ENCODE measurements around the gene MYRF.

MYRF gene

GRCh38 chr11:61800331-61801281, 48.2 kb downstream of the MYRF start:
- H3K4me3 Mint-ChIP-seq, result no peak overlapping the region
- no peak overlapping the region for H3K27ac Mint-ChIP-seq
- ATAC-seq (no peak), DNase-seq (no peak)
- no peaks in the 10 kb centered on the region for H3K9me3 Mint-ChIP-seq
- H3K27me3 Mint-ChIP-seq, result no peaks in the 10 kb centered on the region
- H3K4me1 Mint-ChIP-seq, result peaks cover 37% of the 10 kb centered on the region

GRCh38 chr11:61802605-61803004, 50.2 kb downstream of the MYRF start:
- Mint-ChIP-seq H3K27ac (peak overlapping the region in 1 of 2 donors; percentile 35), H3K4me1 (peaks cover 18% of the 10 kb centered on the region), H3K9me3 (no peaks in the 10 kb centered on the region), H3K27me3 (no peaks in the 10 kb centered on the region), H3K4me3 (no peak overlapping the region)
- ATAC-seq (no peak), DNase-seq (no peak)

- ATAC-seq (no peak), DNase-seq (no peak)
- Mint-ChIP-seq H3K9me3 (no peaks in the 10 kb centered on the region), H3K4me1 (peaks cover 10% of the 10 kb centered on the region), H3K27ac (peak overlapping the region in 1 of 2 donors; percentile 7), H3K4me3 (no peak overlapping the region), H3K27me3 (no peaks in the 10 kb centered on the region)
These were observed 51.6 kb downstream of the MYRF start for GRCh38 chr11:61803889-61804647.

GRCh38 chr11:61805146-61805545, 52.7 kb downstream of the MYRF start:
- no peaks in the 10 kb centered on the region for H3K9me3 Mint-ChIP-seq
- DNase-seq (no peak), ATAC-seq (no peak)
- H3K4me3 Mint-ChIP-seq, result no peak overlapping the region
- peaks cover 5% of the 10 kb centered on the region for H3K4me1 Mint-ChIP-seq
- no peaks in the 10 kb centered on the region for H3K27me3 Mint-ChIP-seq
- H3K27ac Mint-ChIP-seq, result peak overlapping the region in 1 of 2 donors; percentile 30

DNA sequence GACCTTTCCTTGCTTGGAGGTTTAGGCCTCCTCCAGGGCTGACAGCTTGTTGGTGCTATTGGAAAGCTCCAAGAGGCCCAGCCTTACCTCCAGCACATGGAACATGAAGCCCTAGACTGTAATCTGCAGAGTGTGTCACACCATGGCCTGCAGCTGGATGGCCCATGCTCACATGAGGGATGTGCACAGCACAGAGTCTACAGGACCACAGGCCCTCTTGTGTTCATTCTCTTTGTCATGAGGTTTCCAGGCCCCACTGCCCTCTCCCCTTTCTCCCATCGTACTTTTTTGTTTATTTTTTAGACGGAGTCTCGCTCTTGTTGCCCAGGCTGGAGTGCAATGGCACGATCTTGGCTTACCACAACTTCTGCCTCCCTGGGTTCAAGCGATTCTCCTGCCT, 54.3 kb downstream of the MYRF start:
- H3K4me3 Mint-ChIP-seq, result no peak overlapping the region
- no peak overlapping the region for H3K27ac Mint-ChIP-seq
- H3K27me3 Mint-ChIP-seq, result no peaks in the 10 kb centered on the region
- peaks cover 5% of the 10 kb centered on the region for H3K4me1 Mint-ChIP-seq
- ATAC-seq, result no peak
- DNase-seq, result no peak
- no peaks in the 10 kb centered on the region for H3K9me3 Mint-ChIP-seq

GRCh38 chr11:61810671-61811175, 58.3 kb downstream of the MYRF start:
- ATAC-seq (no peak), DNase-seq (no peak)
- H3K27ac Mint-ChIP-seq, result no peak overlapping the region
- peaks cover 11% of the 10 kb centered on the region for H3K27me3 Mint-ChIP-seq
- no peaks in the 10 kb centered on the region for H3K9me3 Mint-ChIP-seq
- no peak overlapping the region for H3K4me3 Mint-ChIP-seq
- peaks cover 19% of the 10 kb centered on the region for H3K4me1 Mint-ChIP-seq

DNA sequence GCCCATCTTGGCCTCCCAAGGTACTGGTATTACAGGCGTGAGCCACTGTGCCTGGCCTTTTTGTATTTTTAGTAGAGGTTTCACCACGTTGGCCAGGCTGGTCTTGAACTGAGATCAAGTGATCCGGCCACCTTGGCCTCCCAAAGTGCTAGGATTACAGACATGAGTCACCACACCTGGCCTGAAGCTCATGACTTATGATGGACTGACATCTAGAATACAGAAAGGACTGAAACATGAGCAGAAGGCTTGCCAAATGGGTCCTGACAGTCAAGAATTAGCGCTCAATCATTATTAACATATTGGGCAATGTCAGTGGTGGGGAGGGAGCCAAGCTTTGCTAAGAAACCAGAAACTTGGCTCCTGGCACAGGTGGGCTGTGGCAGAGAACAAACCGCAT, 59.4 kb downstream of the MYRF start:
- H3K4me3 Mint-ChIP-seq, result no peak overlapping the region
- H3K4me1 Mint-ChIP-seq, result peaks cover 27% of the 10 kb centered on the region
- no peak for DNase-seq
- H3K27ac Mint-ChIP-seq, result no peak overlapping the region
- ATAC-seq, result no peak
- peaks cover 20% of the 10 kb centered on the region for H3K27me3 Mint-ChIP-seq
- no peaks in the 10 kb centered on the region for H3K9me3 Mint-ChIP-seq

DNA sequence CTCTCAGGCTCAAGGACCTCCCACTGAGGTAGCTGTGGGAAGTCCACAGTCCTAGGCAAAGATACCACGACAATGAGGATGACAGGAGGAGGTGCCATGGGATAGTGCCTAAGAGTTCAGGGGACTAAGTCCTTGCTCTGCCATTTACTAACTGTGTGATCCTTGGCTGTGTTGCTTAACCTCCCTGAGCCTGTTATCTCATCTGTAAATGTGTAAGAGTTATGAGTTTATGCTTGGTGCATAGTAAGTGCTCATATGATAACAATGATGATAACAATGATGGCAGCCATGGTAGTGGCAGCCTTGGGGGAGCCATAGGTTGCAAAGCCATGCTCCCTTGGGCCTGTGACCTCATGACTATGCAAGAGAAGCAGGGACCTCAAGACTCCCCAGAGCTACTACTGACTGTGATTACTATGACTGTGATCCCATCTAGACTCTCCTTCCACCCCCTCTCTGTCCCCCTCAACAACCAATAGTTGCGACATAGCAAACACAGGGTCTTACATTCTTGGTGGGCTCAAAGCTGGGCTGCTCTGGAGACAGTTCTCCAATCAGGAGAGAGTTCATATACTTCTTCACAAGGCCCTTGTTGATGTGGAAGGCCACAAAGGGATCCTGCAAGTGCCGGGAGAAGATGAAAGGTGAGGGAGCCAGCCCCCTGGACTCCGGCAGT, 60.4 kb downstream of the MYRF start:
- H3K4me1 Mint-ChIP-seq, result peaks cover 37% of the 10 kb centered on the region
- peaks cover 27% of the 10 kb centered on the region for H3K27me3 Mint-ChIP-seq
- ATAC-seq, result no peak
- no peak for DNase-seq
- no peak overlapping the region for H3K27ac Mint-ChIP-seq
- no peaks in the 10 kb centered on the region for H3K9me3 Mint-ChIP-seq
- no peak overlapping the region for H3K4me3 Mint-ChIP-seq

DNA sequence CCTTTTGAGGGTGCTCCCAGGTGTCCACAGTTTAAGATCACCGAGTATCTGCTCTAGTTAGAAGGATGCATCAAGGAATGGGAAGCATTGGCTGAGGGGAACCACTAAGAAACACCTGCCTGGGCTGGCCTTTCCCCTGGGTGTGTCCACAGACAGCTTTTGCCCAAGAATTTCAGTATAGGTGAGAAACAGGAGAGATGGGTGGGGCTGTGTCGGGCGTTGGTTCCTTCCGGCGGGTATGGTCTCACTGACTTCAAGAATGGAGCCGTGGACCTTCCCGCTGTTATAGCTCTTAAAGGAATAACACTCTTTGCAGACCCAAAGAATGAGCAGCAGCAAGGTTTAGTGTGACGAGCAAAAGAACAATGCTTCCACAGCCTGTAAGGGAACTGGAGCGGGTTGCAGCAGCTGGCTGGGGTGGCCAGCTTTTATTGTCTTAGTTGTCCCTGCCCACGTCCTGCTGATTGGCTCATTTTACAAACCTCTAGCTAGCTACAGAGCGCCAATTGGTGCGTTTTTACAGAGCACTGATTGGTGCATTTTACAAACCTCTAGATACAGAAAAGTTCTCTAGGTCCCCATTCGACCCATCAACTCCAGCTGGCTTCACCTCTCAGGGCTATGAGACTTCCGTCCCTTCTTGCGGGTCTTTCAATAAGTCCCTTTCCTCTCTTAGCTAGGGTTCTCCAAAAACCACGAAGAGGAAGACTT, 62.0 kb downstream of the MYRF start:
- Mint-ChIP-seq H3K27me3 (peaks cover 32% of the 10 kb centered on the region), H3K9me3 (no peaks in the 10 kb centered on the region), H3K4me1 (peaks cover 37% of the 10 kb centered on the region), H3K4me3 (peak overlapping the region; percentile 85 to 99), H3K27ac (peak overlapping the region in 1 of 2 donors; percentile 72)
- DNase-seq (no peak), ATAC-seq (no peak)

DNA sequence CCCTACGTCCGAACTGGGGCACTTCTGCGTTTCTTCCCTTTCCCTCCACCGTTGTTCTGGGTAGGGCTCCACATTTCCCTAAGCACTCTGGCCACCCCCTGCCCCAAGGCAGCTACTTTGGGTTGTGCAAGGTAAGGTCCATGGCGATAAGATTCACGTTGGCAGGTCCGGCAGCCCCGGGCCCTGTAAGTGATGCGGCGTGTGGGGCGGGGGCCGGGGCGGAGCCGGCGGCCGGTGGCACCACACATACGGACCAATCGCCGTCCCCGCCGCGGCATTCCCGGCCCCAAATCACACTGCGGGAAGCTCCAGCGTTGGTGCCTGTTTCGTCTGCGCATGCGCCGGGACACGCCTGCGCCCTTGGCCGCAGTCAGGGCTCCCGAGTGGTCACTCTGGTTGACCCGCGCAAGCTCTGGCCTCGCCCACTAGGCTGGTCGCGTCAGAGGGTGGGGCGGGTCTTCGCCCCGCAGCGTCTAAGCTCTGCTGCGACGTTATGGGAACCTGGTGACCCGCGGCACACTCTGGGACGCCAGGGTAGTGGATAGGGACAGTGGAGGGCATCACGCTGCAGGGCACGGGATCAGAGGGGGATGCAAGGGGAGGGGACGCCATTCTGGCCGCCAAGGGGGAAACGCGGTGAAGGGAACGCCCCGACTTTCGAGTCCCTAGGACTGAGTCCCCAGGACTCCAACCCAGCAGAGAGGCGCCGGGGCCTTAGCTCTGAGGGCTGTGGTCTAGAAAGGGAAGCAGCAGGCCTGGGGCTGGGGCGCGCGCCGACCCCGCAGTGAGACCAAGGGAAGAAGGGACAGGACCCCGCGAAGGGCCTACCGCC, 62.7 kb downstream of the MYRF start:
- H3K4me3 Mint-ChIP-seq, result peak overlapping the region; percentile 85 to 99
- H3K27me3 Mint-ChIP-seq, result peaks cover 32% of the 10 kb centered on the region
- no peaks in the 10 kb centered on the region for H3K9me3 Mint-ChIP-seq
- H3K4me1 Mint-ChIP-seq, result peaks cover 37% of the 10 kb centered on the region
- peak; percentile 54 to 65 for DNase-seq
- ATAC-seq, result peak; percentile 31
- peak overlapping the region; percentile 53 to 86 for H3K27ac Mint-ChIP-seq

GRCh38 chr11:61815790-61816735, 63.6 kb downstream of the MYRF start:
- peak; percentile 83 for ATAC-seq
- Mint-ChIP-seq H3K4me3 (peak overlapping the region; percentile 85 to 99), H3K9me3 (no peaks in the 10 kb centered on the region), H3K27me3 (peaks cover 32% of the 10 kb centered on the region), H3K4me1 (peaks cover 37% of the 10 kb centered on the region), H3K27ac (peak overlapping the region; percentile 84 to 89)
- DNase-seq, result peak; percentile 78

DNA sequence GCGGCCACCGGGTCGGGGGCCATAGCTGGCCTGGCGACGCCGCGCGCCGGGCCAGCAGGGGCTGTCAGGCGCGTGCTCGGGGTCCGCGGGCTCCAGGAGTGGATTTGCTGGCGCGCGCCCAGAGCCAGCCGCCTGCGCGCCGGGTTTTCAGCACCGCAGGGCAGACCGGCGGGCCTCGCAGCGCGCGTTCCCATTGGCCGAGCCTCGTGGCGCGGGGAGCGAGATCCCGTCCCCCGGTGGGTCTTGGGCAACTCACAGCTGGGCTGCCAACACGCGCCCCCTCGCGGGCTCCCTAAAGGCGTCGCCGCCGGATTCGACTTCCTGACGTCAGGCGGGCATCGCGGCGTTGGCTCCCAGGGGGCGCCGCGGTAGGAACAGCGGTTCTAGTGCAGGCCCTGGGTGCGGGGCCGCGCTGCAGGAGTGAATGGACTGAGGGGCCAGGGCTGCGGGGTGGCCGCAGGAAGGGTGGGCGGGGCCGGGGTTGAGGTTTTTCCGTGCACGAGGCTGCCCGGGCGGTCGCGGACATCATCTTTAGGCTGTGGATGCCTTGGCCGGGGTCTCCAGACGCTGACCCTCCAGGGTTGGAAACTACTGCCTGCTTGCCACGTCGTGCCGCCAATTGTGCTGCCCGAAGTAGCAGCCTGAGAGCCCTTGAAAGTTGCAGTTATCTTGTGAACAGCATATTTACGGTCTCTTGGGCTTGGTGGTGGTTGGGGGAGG, 64.5 kb downstream of the MYRF start, which contains the start of gene FADS1:
FADS1 (minus strand) TSS at position 268 of the 720 bp plus-strand sequence; CDS start at position 194, 74 bp downstream.
- DNase-seq, result peak; percentile 82 to 88
- peak; percentile 82 for ATAC-seq
- peaks cover 37% of the 10 kb centered on the region for H3K4me1 Mint-ChIP-seq
- H3K27ac Mint-ChIP-seq, result peak within 1 kb of the TSS; percentile 84 to 89
- H3K4me3 Mint-ChIP-seq, result peak within 1 kb of the TSS; percentile 85 to 99
- peaks cover 32% of the 10 kb centered on the region for H3K27me3 Mint-ChIP-seq
- no peaks in the 10 kb centered on the region for H3K9me3 Mint-ChIP-seq
